Neuron (in vitro differentiated cells): ENCODE results near the gene MPST.

ENCODE experiments used
- H2AFZ ChIP-seq: one replicate; pipeline ENCODE4 v1.6.1; 2013; ENCODE audit warnings: low read depth, mild to moderate bottlenecking, inconsistent platforms, low read length, moderate library complexity
- H3K27me3 ChIP-seq: one replicate; pipeline ENCODE4 v1.6.1; 2013; ENCODE audit warnings: low read length; ENCODE audit not compliant: insufficient read depth
- H3K36me3 ChIP-seq: one replicate; pipeline ENCODE4 v1.6.1; 2013; ENCODE audit warnings: low read length; ENCODE audit not compliant: insufficient read depth
- H3K4me1 ChIP-seq: one replicate; pipeline ENCODE4 v1.6.1; 2013; ENCODE audit warnings: low read length; ENCODE audit not compliant: insufficient read depth
- H3K4me3 ChIP-seq: 2 replicates; pipeline ENCODE4 v1.5.1; 2013; ENCODE audit warnings: mild to moderate bottlenecking, low read length, moderate library complexity
- H3K9me3 ChIP-seq: one replicate; pipeline ENCODE4 v1.6.1; 2013; ENCODE audit warnings: low read length

Gene MPST

GRCh38 chr22:37032535-37033460 lies 13.3 kb downstream of the MPST start:
- Histone ChIP-seq H3K4me1 (no peaks in the 10 kb centered on the region), H3K4me3 (no peak overlapping the region), H2AFZ (no peak overlapping the region), H3K27me3 (no peaks in the 10 kb centered on the region), H3K9me3 (no peaks in the 10 kb centered on the region), H3K36me3 (peaks cover 18% of the 10 kb centered on the region)

GRCh38 chr22:37033605-37034430 lies 14.3 kb downstream of the MPST start:
- Histone ChIP-seq H3K9me3 (no peaks in the 10 kb centered on the region), H3K27me3 (no peaks in the 10 kb centered on the region), H3K4me3 (no peak overlapping the region), H3K4me1 (no peaks in the 10 kb centered on the region), H3K36me3 (peaks cover 14% of the 10 kb centered on the region), H2AFZ (no peak overlapping the region)

- no peaks in the 10 kb centered on the region for H3K27me3 ChIP-seq
- H3K36me3 ChIP-seq: no peaks in the 10 kb centered on the region
- no peak overlapping the region for H3K4me3 ChIP-seq
- no peaks in the 10 kb centered on the region for H3K4me1 ChIP-seq
- no peak overlapping the region for H2AFZ ChIP-seq
- H3K9me3 ChIP-seq: no peaks in the 10 kb centered on the region
Measured at GRCh38 chr22:37036655-37037377, 17.3 kb downstream of the MPST start.

GRCh38 chr22:37037669-37038068 lies 18.1 kb downstream of the MPST start:
- H2AFZ ChIP-seq: no peak overlapping the region
- no peak overlapping the region for H3K4me3 ChIP-seq
- H3K27me3 ChIP-seq: no peaks in the 10 kb centered on the region
- H3K36me3 ChIP-seq: no peaks in the 10 kb centered on the region
- no peaks in the 10 kb centered on the region for H3K9me3 ChIP-seq
- no peaks in the 10 kb centered on the region for H3K4me1 ChIP-seq

- Histone ChIP-seq H3K36me3 (no peaks in the 10 kb centered on the region), H3K4me1 (no peaks in the 10 kb centered on the region), H3K9me3 (no peaks in the 10 kb centered on the region), H3K4me3 (no peak overlapping the region), H2AFZ (no peak overlapping the region), H3K27me3 (no peaks in the 10 kb centered on the region)
Measured at GRCh38 chr22:37039466-37039865, 19.9 kb downstream of the MPST start.

- Histone ChIP-seq H3K4me3 (no peak overlapping the region), H2AFZ (no peak overlapping the region), H3K36me3 (no peaks in the 10 kb centered on the region), H3K4me1 (no peaks in the 10 kb centered on the region), H3K27me3 (no peaks in the 10 kb centered on the region), H3K9me3 (no peaks in the 10 kb centered on the region)
Measured at GRCh38 chr22:37043209-37043827, 23.8 kb downstream of the MPST start.

- Histone ChIP-seq H3K36me3 (no peaks in the 10 kb centered on the region), H3K9me3 (no peaks in the 10 kb centered on the region), H3K4me3 (no peak overlapping the region), H2AFZ (no peak overlapping the region), H3K4me1 (no peaks in the 10 kb centered on the region), H3K27me3 (no peaks in the 10 kb centered on the region)
Measured at GRCh38 chr22:37043828-37044538, 24.4 kb downstream of the MPST start.

GRCh38 chr22:37044634-37045625 lies 25.4 kb downstream of the MPST start:
- Histone ChIP-seq H3K4me1 (no peaks in the 10 kb centered on the region), H3K27me3 (no peaks in the 10 kb centered on the region), H3K4me3 (no peak overlapping the region), H3K36me3 (no peaks in the 10 kb centered on the region), H2AFZ (no peak overlapping the region), H3K9me3 (no peaks in the 10 kb centered on the region)

- Histone ChIP-seq H3K36me3 (no peaks in the 10 kb centered on the region), H3K4me1 (no peaks in the 10 kb centered on the region), H3K4me3 (no peak overlapping the region), H3K9me3 (no peaks in the 10 kb centered on the region), H3K27me3 (no peaks in the 10 kb centered on the region), H2AFZ (no peak overlapping the region)
Measured at GRCh38 chr22:37045958-37046357, 26.4 kb downstream of the MPST start.

- Histone ChIP-seq H3K36me3 (no peaks in the 10 kb centered on the region), H2AFZ (no peak overlapping the region), H3K4me1 (no peaks in the 10 kb centered on the region), H3K9me3 (no peaks in the 10 kb centered on the region), H3K4me3 (no peak overlapping the region), H3K27me3 (no peaks in the 10 kb centered on the region)
Measured at GRCh38 chr22:37046589-37046988, 27.0 kb downstream of the MPST start.

GRCh38 chr22:37047006-37047405 lies 27.5 kb downstream of the MPST start:
- Histone ChIP-seq H3K36me3 (no peaks in the 10 kb centered on the region), H3K27me3 (no peaks in the 10 kb centered on the region), H2AFZ (no peak overlapping the region), H3K4me3 (no peak overlapping the region), H3K4me1 (peaks cover under 1% of the 10 kb centered on the region), H3K9me3 (no peaks in the 10 kb centered on the region)
